ENCODE measurements around the gene MYO9B.
"Not testable (repeated sequence)": the region's sequence is repeated elsewhere in the genome, so short reads cannot be mapped to it uniquely, and the experiment has no call there.

MYO9B gene

GRCh38 chr19:17086834-17087233 lies 11.3 kb downstream of the MYO9B start:
- no peak for DNase-seq (ENCODE audit: low read depth in 2 of 3, low spot score in 1 of 3)

DNA sequence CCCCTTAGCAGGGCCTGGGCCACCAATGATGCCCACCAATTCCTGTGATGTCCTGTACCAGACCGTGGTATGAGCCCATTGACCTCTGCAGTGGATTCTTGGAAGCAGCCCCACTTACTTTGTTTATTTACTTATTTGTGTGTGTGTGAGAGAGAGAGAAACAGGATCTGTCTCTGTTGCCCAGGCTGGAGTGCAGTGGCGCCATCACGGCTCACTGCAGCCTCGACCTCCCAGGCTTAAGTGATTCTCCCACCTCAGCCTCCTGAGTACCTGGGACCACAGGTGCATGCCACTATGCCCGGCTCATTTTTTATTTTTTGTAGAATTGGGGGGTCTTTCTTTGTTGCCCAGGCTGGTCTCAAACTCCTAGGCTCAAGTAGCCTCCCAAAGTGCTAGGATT lies 13.0 kb downstream of the MYO9B start:
- no peak for DNase-seq (ENCODE audit: low read depth in 2 of 3, low spot score in 1 of 3)

DNA sequence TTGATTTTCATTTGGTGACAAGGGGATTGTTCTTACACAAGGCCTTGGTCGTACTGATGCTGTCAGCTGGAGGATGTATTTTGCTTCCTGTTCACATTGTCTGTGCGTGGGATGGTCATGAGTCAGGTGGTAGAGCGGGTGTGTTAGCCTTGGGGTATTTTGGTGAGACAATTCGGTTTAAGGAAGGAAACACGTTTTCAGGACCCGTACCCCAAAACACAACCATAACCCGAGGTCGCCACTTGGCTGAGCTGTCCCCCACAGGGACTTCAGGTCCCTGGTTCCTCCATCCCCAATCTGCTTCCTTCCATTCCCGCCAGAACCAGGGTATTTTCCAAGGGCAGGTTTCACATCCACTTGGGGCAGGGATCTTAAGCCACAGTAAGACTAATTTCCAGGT lies 15.0 kb downstream of the MYO9B start:
- peak in 1 of 3 donors; percentile 37 for DNase-seq (ENCODE audit: low read depth in 2 of 3, low spot score in 1 of 3)

DNA sequence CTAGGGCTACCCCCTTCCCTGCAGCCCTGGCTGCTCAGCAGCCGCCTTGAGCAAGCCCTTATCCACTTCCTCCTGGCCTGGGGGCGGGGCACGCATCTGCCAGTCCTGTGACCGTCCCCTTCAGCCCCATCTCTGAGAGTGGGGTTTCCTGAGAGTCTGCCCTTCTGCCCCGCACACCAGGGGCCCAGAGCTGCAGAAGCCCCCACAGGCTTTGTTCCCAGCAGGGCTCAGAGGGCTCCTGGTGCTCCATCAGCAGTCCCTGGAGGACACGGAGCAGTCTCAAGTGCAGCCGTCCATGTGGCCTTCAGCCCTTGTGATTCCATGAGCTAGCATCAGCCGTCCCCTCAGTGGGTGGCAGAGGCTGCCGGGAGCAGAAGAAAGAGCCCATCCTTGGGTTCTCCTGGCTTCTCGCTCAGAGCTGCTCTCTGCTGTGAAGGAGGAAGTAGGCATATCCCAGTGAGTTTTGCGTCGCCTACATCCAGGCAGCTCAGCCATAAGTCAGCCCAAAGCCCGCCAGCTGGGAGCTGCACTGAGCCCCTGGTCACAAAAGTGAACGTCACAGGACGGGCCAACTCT lies 16.3 kb downstream of the MYO9B start:
- no peak for DNase-seq (ENCODE audit: low read depth in 2 of 3, low spot score in 1 of 3)

- DNase-seq (ENCODE audit: low read depth in 2 of 3, low spot score in 1 of 3): no peak
These were observed 17.1 kb downstream of the MYO9B start for GRCh38 chr19:17092696-17093095.

DNA sequence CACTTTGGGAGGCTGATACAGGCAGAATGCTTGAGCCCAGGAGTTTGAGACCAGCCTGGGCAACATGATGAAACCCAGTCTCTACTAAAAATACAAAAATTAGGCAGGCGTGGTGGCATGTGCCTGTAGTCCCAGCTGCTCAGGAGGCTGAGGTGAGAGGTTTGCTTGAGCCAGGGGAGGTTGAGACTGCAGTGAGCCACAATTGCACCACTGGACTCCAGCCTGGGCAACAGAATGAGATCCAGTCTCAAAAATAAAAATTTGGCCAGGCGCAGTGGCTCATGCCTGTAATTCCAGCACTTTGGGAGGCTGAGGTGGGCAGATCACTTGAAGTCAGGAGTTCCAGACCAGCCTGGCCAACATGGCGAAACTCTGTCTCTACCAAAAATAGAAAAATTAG lies 19.1 kb downstream of the MYO9B start:
- DNase-seq (ENCODE audit: low read depth in 2 of 3, low spot score in 1 of 3): not testable (repeated sequence)

GRCh38 chr19:17095141-17095919 lies 19.8 kb downstream of the MYO9B start:
- DNase-seq (ENCODE audit: low read depth in 2 of 3, low spot score in 1 of 3): no peak

DNA sequence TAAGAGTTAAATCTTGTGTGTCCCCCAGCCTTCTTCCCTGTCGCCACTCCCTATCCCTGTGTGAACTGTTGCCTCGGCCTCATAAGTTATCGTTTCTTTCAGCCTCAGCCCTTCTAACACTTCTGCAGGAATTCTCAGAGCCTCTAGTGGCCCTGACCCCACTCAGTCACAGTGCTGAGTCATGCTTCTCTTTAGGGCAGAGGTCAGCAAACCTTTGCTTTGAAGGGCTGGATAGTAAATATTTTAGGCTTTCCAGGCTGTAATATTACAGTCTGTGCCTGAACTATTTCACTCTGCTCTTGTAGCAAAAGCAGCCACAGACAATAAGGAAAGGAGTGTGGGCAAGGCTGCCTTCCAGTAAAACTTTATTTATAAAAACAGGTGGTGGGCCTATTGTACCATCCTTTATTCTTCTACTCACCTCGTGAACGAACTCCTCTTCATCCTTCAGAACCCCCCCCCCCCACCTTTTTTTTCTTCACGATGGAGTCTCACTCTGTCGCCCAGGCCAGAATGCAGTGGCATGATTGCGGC lies 22.1 kb downstream of the MYO9B start:
- DNase-seq (ENCODE audit: low read depth in 2 of 3, low spot score in 1 of 3): no peak

DNA sequence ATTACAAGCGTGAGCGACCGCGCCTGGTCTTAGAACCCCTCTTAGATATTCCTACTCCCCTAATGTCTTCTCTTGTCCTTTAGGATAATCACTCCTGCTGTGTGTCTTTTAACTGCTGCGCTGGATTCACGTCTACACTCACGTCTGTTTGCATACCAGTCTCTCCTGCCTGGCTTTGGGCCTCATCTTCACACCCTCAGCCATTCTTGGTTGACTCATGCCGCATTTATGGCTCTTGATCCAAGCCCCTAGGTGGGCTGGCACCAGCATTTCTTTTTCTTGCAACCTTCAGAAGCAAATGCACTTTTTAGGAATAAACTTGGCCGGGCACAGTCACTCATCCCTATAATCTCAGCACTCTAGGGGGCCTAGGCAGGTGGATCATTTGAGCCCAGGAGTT lies 22.7 kb downstream of the MYO9B start:
- no peak for DNase-seq (ENCODE audit: low read depth in 2 of 3, low spot score in 1 of 3)

DNA sequence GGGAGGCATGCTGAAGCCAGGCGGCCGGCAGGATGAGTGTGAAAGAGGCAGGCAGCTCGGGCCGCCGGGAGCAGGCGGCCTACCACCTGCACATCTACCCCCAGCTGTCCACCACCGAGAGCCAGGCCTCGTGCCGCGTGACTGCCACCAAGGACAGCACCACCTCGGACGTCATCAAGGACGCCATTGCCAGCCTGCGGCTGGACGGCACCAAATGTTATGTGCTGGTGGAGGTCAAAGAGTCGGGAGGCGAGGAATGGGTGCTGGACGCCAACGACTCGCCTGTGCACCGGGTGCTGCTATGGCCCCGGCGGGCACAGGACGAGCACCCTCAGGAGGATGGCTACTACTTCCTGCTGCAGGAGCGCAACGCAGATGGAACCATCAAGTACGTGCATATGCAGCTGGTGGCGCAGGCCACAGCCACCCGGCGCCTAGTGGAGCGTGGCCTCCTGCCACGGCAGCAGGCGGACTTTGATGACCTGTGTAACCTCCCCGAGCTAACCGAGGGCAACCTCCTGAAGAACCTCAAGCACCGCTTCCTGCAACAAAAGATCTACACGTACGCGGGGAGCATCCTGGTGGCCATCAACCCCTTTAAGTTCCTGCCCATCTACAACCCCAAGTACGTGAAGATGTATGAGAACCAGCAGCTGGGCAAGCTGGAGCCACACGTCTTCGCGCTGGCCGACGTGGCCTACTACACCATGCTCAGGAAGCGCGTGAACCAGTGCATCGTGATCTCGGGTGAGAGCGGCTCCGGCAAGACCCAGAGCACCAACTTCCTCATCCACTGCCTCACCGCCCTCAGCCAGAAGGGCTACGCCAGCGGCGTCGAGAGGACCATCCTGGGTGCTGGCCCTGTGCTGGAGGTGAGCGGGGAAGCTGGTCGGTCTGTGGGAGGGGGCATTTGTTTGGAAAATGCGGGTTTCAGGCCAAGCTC lies 26.4 kb downstream of the MYO9B start:
- no peak for DNase-seq (ENCODE audit: low read depth in 2 of 3, low spot score in 1 of 3)

DNA sequence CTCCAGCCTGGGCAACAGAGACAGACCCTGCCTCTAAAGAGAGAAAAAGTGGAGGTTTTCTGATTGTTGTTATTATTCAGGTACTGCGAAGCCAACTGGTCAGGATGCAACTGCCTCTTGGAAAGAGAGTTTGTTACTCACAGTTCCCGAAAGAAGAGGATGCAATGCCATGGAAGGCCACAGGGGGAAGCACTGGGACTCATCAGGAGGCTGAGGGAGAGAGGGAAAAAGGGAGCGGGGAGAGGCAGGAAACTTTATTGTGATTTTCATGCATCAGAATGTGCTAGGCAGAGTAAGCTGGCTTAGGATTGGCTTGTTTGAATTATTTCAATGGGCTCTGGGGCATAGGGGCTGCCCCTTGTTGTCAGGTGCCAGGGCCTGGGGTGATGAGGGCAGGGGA lies 27.6 kb downstream of the MYO9B start:
- DNase-seq (ENCODE audit: low read depth in 2 of 3, low spot score in 1 of 3): no peak

DNA sequence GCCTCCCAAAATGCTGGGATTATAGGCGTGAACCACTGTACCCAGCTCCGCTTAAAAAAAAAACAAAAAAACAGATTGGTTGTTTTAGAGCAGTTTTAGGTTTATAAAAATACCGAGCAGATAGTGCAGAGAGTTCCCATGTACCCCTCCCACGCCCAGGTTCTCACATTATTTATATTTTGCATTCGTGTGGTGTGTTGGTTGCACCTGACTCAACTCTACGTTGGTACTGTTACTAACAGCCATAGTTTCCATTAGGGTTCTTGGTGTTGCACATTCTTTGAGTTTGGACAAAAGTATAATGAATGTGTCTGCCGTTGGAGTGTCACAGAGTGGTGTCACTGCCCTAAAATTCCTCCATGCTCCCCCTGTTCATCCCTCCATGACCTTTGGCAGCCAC lies 29.1 kb downstream of the MYO9B start:
- DNase-seq (ENCODE audit: low read depth in 2 of 3, low spot score in 1 of 3): no peak

DNA sequence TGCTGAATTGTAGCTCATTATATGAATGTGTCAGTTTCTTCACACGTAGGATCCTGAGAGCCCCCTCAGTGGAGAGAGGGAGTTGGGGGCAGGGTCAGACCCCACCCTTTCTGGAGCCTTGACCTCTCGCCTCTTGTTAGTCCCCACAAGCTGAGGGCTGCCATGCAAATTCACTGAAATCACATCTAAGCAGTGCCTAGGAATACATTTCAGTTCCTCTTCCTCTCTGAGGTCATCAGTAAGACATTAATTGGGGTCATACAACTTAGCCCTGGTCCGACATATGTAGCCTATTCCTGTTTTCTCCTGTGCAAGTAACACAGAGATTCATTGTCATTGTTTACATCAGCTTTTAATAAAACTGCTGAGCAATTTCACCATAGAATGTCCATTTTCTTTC lies 30.0 kb downstream of the MYO9B start:
- no peak for DNase-seq (ENCODE audit: low read depth in 2 of 3, low spot score in 1 of 3)

DNA sequence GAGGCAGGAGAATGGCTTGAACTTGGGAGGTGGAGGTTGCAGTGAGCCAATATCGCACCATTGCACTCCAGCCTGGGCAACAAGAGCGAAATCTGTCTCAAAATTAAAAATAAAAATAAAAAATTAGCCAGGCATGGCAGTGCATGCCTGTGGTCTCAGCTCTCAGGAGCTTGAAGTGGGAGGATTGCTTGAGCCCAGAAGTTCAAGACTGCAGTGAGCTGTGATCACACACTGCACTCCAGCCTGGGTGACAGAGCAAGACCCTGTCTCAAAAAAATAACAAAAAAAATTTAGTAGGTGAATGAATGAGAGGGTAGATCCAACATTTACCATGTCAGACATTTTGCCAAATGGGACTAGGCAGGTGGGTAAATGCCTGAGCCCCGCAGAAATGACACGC lies 31.4 kb downstream of the MYO9B start:
- DNase-seq (ENCODE audit: low read depth in 2 of 3, low spot score in 1 of 3): not testable (repeated sequence)

- DNase-seq (ENCODE audit: low read depth in 2 of 3, low spot score in 1 of 3): no peak
These were observed 32.2 kb downstream of the MYO9B start for GRCh38 chr19:17107546-17108452.

GRCh38 chr19:17108453-17108784 lies 32.8 kb downstream of the MYO9B start:
- DNase-seq (ENCODE audit: low read depth in 2 of 3, low spot score in 1 of 3): no peak

DNA sequence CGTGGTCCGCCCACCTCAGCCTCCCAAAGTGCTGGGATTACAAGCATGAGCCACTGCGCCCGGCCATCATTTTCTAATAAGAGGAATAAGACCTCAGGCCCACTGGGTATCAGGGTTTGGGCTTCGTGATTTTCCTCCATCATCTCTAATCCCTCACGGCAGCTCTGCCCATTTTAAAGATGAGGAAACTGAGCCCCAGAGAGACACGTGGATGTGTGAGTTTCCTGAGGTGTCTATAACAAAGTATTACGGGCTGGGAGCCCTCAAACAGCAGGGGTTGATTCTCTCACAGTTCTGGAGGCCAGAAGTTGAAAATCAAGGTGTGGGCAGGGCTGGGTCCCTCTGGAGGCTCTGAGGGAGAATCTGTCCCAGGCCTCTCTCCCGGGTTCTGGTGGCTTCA lies 33.7 kb downstream of the MYO9B start:
- DNase-seq (ENCODE audit: low read depth in 2 of 3, low spot score in 1 of 3): no peak

DNA sequence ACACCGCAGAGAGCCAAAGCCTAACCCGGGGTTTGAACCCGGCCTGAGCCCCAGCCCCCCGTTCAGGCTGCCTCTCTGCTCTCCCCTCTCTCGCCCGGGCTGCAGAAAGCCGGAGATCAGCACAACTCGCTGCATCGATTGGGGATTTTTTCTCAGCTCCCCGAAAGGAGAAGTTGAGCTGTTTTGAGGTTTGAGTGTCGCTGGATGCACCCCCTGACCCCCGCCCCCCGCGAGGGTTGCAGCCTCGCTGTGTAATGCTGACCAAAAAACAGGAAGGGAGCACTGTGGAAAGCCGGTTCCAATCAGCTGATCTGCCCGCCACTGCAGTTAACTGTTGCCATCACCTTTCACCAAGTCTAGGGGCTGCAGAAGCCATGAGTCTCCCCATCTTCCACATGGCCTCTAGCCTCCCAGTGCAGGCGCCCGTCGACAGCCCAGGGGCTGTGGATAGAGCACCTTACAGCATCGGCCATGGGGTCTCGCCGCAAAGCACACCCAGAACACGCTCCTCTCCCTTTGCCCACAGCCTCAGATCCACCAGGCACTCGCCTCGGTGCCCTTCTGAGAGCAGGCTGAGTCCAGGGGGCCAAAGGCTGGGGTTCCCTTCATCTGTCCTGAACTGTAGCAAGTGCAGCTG lies 34.5 kb downstream of the MYO9B start:
- DNase-seq (ENCODE audit: low read depth in 2 of 3, low spot score in 1 of 3): no peak

DNA sequence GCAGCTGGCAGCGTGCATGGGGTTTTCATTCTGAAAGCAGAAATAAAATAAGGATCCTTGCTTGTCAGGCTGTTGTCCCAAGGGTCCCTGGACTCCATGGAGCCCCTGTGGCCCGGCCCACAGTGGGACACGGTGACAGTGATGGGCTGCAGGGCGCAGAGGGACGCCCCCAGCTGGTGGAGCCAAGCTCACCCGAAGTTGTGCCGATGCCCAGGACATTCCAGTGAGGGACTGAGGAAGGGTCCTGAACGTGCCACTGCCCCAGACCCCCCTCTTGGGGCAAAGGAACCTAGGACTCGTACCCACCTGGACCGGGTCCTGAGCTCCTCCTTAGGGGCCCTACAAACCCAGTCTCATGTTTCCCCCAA lies 35.0 kb downstream of the MYO9B start:
- DNase-seq (ENCODE audit: low read depth in 2 of 3, low spot score in 1 of 3): no peak

DNA sequence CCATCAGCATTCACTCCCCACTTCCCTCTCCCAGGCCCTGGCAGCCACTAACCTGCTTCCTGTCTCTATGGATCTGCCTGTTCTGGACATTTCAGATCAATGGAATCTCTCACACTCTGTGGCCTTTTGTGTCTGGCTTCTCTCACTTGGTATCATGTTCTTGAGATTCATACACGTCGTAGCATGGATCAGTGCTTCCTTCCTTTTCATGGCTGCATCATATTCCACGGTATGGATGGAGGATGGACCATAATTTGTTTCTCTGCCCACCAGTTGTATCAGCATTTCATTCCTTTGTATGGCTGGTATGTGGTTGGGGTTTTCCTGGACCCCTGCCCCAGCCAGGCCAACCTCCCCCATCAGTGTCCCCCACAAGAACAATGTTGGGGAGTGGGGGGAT lies 36.2 kb downstream of the MYO9B start:
- DNase-seq (ENCODE audit: low read depth in 2 of 3, low spot score in 1 of 3): no peak

All from stimulated activated CD4-positive, alpha-beta T cell treated with anti-CD3 and anti-CD28 coated beads, Interleukin-12 subunit alpha, Interleukin-12 subunit beta, amount 100 ng/mL, for 48 hours (primary cell).